NCI-H2196 treated with DMSO at 0.1 percent for 48 hours (cell line): ENCODE results near the gene SPPL3.
"Not testable (repeated sequence)": the region's sequence is repeated elsewhere in the genome, so short reads cannot be mapped to it uniquely, and the experiment has no call there.

Experiments
- DNase-seq: peaks from one replicate; lab custom pipeline; 2025; ENCODE audit not compliant: unreplicated experiment; lab: John Stamatoyannopoulos, UW

Gene SPPL3

DNA sequence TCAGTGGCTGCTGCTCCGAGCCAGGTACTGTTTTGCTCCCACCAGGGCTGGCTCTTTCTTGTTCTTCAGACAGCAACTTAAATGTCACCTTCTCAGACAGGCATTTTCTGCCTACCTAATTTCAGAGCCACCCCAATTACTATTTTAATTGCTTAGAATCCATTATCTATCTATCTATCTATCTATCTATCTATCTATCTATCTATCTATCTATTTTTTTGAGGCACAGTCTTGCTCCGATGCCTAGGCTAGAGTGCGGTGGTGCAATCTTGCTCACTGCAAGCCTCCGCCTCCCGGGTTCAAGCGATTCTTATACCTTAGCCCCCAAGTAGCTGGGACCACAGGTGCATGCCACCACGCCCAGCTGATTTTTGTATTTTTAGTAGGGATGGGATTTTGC lies 58.5 kb downstream of the SPPL3 start:
- no peak for DNase-seq

- DNase-seq = no peak
Measured at GRCh38 chr12:120844768-120845449, 59.2 kb downstream of the SPPL3 start.

GRCh38 chr12:120844297-120844696 lies 59.9 kb downstream of the SPPL3 start:
- DNase-seq = no peak

- no peak for DNase-seq
Measured at GRCh38 chr12:120843472-120843871, 60.7 kb downstream of the SPPL3 start.

GRCh38 chr12:120842595-120842994 lies 61.6 kb downstream of the SPPL3 start:
- no peak for DNase-seq

DNA sequence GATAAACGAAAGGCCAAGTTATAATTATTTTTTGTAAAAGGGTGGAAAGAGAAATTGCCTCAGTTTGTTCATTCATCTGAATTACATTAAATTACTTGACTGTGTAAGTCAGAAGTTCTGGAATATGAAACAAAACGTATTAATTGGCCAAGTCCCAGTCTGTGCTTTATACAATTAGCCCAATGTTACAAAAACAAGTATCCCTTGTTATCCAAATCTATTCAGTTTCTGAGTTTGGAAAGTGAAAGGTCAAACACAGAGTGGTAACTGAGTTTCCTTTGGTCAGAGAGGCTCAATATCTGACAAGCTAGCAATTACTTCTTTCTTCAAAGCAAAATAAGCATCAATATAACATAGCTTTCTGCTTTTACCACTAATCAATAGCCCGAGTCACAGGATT lies 62.6 kb downstream of the SPPL3 start:
- no peak for DNase-seq

DNA sequence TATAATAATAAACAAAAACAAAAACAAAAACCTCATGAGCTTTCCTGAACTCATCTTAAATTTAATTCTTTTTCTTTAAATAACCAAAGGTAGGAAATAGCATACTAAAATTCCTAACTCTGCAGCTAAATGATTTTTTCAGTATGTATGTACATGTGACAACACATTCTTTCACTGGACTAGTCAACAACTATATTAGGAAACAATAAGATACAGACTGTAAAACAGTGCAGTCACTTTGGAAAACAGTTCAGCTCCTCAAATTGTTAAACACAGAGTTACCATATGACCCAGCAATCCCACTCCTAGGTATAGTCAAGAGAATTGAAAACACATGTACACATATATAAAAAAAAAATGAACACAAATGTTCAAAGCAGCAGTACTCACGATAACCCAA lies 64.7 kb downstream of the SPPL3 start:
- DNase-seq = no peak

- DNase-seq = not testable (repeated sequence)
Measured at GRCh38 chr12:120838629-120839383, 65.4 kb downstream of the SPPL3 start.

- no peak for DNase-seq
Measured at GRCh38 chr12:120836114-120836684, 68.0 kb downstream of the SPPL3 start.

DNA sequence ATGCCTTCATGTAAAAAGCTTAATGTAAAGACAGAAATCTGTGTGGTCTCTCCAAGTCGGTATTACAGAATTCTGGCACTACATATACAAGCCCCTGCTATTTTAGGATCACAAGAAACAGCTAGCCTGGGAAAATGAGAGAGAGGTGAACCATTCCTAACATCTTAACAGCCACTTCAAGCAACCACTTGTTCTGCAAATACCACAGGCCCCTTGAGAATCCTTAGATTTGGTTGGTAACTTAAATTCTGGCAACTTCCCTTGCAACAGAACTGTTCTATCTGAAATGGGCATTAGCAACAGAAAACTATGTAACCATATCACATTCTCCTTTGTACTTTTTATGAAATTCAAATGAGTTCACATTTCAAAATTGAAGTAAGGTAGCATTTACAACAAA lies 68.5 kb downstream of the SPPL3 start:
- DNase-seq = no peak

- no peak for DNase-seq
Measured at GRCh38 chr12:120835304-120835612, 68.9 kb downstream of the SPPL3 start.

DNA sequence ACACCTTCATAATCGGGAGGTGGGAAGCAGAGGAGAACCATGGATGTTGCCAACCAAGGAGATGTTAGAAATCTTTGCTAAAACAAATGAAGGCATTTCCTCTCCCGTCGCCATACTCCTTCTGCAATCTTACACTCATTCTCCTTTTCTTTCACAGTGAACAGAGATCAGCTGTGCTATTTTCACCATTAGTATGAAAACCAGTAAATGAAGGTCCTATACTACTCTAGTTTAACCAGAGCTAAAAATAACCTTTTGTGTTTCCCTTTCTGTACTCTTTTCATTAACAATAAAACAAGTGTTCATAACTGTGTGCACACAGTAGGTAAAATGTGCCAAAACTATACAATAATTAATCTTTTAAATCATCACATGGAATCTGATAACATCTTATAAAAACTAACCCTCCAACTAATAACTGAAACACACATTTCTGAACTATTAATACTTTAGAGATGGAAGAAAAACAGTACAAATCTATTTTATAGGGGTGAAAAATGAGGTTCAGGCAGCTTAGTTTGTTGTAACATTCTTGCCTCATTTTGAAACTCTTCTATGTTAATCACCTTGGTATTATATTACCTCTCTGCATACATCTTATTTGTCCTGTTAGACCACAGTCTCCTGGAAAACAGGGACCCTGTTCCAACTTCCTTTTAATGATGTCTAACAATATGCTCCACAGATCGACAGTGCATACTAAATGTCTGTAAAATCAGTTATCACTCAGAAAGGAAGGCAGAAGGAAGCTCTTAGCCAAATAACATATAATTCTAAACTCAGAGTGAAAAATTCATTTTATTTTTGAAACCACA lies 69.5 kb downstream of the SPPL3 start:
- DNase-seq = no peak

DNA sequence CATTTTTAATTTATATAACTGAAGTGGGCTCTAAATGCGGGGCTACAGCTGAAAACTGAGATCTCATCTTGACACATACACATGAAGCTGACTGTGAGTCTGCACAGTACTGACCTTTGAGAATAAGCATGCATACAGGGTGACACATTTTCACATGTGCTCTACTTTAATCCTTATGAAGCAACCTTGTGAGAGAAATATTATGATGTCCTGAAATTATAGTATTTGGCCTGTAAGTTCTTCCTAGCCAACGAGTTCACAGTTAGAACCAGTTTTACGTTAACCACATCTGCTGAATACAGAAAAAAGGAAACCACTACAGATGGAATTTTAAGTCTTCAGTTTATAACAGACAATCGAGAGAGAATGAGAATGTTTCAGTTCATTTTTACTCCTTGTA lies 70.3 kb downstream of the SPPL3 start:
- DNase-seq = no peak

- no peak for DNase-seq
Measured at GRCh38 chr12:120832737-120833136, 71.4 kb downstream of the SPPL3 start.

GRCh38 chr12:120831648-120832267 lies 72.4 kb downstream of the SPPL3 start:
- DNase-seq = no peak

GRCh38 chr12:120830966-120831365 lies 73.2 kb downstream of the SPPL3 start:
- DNase-seq = no peak

- DNase-seq = no peak
Measured at GRCh38 chr12:120830052-120830940, 73.9 kb downstream of the SPPL3 start.

DNA sequence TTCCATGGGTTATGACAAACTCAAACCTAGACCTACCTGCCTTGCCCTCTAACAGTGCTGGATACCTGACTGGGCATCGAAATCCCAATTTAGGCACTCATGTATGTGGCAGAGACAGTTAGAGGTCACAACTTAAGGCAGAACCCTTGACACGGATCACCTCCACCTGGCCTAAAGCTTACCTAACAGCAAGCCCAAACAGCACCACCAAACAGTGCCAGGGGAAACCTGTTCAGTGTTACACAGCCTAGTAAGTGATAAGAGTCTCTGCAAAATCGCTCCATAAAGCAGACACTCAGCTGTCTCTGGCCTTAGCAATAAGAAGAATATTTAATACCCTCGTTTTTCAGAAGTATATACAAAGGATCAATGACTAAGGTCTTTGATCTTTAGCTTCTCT lies 77.8 kb downstream of the SPPL3 start:
- no peak for DNase-seq

DNA sequence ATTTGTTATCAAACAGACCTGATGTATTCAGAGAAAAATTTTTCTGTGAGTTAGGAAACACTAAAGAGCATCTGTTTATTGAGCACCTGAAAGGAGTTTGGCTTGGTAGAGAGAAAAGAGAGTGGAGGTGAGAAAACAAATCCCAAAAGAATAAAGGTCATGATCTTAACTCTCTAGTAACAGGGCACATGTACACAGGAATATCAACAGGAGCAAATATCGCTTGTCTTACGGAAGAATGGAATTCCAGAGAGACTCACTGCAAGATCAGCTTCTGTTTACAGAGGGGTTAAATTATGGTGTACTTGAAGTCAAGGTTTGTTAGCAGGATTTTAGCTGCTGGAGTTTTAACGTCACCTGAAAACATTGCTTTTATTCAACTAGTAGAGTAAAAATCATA lies 78.8 kb downstream of the SPPL3 start:
- no peak for DNase-seq

- no peak for DNase-seq
Measured at GRCh38 chr12:120822832-120823503, 81.2 kb downstream of the SPPL3 start.
